ENCODE measurements around the gene NTN5. TPM values are rescaled to one million over a fixed set of nuclear protein-coding genes. Genes with fewer than 3 reads are reported as not detected.

Gene NTN5
- total and polyA plus RNA-seq, 9 of the 15 experiments (the other 6 are each of a cell fraction or from before 2014, with no cell fraction given): not detected

GRCh38 chr19:48633148-48634035 is 39.4 kb downstream of the NTN5 start (continued):
- TF ChIP-seq KDM1A (IDR thresholded peaks at IDR 0.05) (peak; percentile 62 to 71), GATA2 (CRISPR knock-in tag; IDR thresholded peaks at IDR 0.05) (no peak), ZNF507 (tag; conservative IDR thresholded peaks at IDR 0.05) (no peak), KLF6 (CRISPR knock-in tag; IDR thresholded peaks at IDR 0.05; ENCODE audit: borderline replicate concordance) (peak; percentile 21; the same call in 1 of the 2 replicates), CBX5 (IDR thresholded peaks at IDR 0.05; ENCODE audit: borderline replicate concordance, low read depth) (no peak), HMGN3 (IDR thresholded peaks at IDR 0.05; ENCODE audit: borderline replicate concordance, extremely low read depth, insufficient read length, low read depth, low read length) (no peak), REST (IDR thresholded peaks at IDR 0.05; ENCODE audit: borderline replicate concordance) (no peak), REST (CRISPR knock-in tag; IDR thresholded peaks at IDR 0.05; ENCODE audit: low read depth) (no peak), NFIC (IDR thresholded peaks at IDR 0.05) (peak; percentile 63), EP400 (IDR thresholded peaks at IDR 0.05) (no peak), ZNF699 (CRISPR knock-in tag; IDR thresholded peaks at IDR 0.05; ENCODE audit: insufficient replicate concordance) (no peak), L3MBTL2 (IDR thresholded peaks at IDR 0.05) (peak; percentile 91), MXI1 (IDR thresholded peaks at IDR 0.05; ENCODE audit: low read depth, low read length) (no peak), NKRF (IDR thresholded peaks at IDR 0.05; ENCODE audit: borderline replicate concordance) (peak; percentile 15; the same call in 1 of the 2 replicates), CTBP1 (IDR thresholded peaks at IDR 0.05; ENCODE audit: borderline replicate concordance) (peak; percentile 57), ZNF707 (CRISPR knock-in tag; conservative IDR thresholded peaks at IDR 0.05) (no peak), PCBP2 (IDR thresholded peaks at IDR 0.05; ENCODE audit: low read depth, low read length, poor library complexity, severe bottlenecking) (no peak), HSF4 (CRISPR knock-in tag; IDR thresholded peaks at IDR 0.05; ENCODE audit: borderline replicate concordance) (0 out of 2 replicates have a peak, but pooled peaks have one; percentile 34), BCL6 (CRISPR knock-in tag; IDR thresholded peaks at IDR 0.05) (no peak)
